HG02623 (cell line): ENCODE data around the gene UBAP1L.

Experiments
- ATAC-seq: cut with Tn5 transposase; IDR thresholded peaks from one replicate; pipeline ENCODE4 v1.9.1; 2021; ENCODE audit warnings: moderate library complexity; ENCODE audit not compliant: unreplicated experiment

UBAP1L gene

GRCh38 chr15:65067645-65068402 is 47.2 kb downstream of the UBAP1L start, which contains the start of gene RASL12:
RASL12 (minus strand) TSS chr15:65067991; CDS start chr15:65067835, 156 bp downstream.
- ATAC-seq, result no peak

- no peak for ATAC-seq
Observed at GRCh38 chr15:65067317-65067644, 47.7 kb downstream of the UBAP1L start.

- no peak for ATAC-seq
Observed at GRCh38 chr15:65066635-65067316, 48.2 kb downstream of the UBAP1L start.

- no peak for ATAC-seq
Observed at GRCh38 chr15:65066001-65066634, 48.9 kb downstream of the UBAP1L start.

- ATAC-seq, result no peak
Observed at GRCh38 chr15:65062726-65063125, 52.3 kb downstream of the UBAP1L start.

GRCh38 chr15:65062061-65062460 is 52.9 kb downstream of the UBAP1L start:
- no peak for ATAC-seq

- ATAC-seq, result no peak
Observed at GRCh38 chr15:65060641-65061397, 54.2 kb downstream of the UBAP1L start.

- no peak for ATAC-seq
Observed at GRCh38 chr15:65059931-65060596, 54.9 kb downstream of the UBAP1L start.

GRCh38 chr15:65059369-65059750 is 55.6 kb downstream of the UBAP1L start:
- ATAC-seq, result no peak

- no peak for ATAC-seq
Observed at GRCh38 chr15:65058394-65059368, 56.3 kb downstream of the UBAP1L start.

- no peak for ATAC-seq
Observed at GRCh38 chr15:65057549-65057940, 57.5 kb downstream of the UBAP1L start.

GRCh38 chr15:65056868-65057548 is 58.0 kb downstream of the UBAP1L start:
- ATAC-seq, result no peak

- ATAC-seq, result no peak
Observed at GRCh38 chr15:65056106-65056505, 58.9 kb downstream of the UBAP1L start.

GRCh38 chr15:65055201-65055870 is 59.7 kb downstream of the UBAP1L start:
- no peak for ATAC-seq

- ATAC-seq, result no peak
Observed at GRCh38 chr15:65054333-65055200, 60.4 kb downstream of the UBAP1L start.

GRCh38 chr15:65052956-65053355 is 62.0 kb downstream of the UBAP1L start:
- no peak for ATAC-seq

GRCh38 chr15:65051266-65051665 is 63.7 kb downstream of the UBAP1L start:
- no peak for ATAC-seq

GRCh38 chr15:65050270-65050669 is 64.7 kb downstream of the UBAP1L start:
- no peak for ATAC-seq
